Mesenchymal stem cell (in vitro differentiated cells and primary cell): Measurements from ENCODE around the gene BICD1.
"Not testable (repeated sequence)": the region's sequence is repeated elsewhere in the genome, so short reads cannot be mapped to it uniquely, and the experiment has no call there.

Experiments used
- DNase-seq: peaks from one replicate; pipeline ENCODE4 v3.0.0-alpha.2; 2013
- H2AFZ ChIP-seq: one replicate; pipeline ENCODE4 v1.6.1; 2013; ENCODE audit warnings: low read depth, mild to moderate bottlenecking, control low read depth, inconsistent platforms, low read length, moderate library complexity
- H2AK5ac ChIP-seq: 2 replicates; pipeline ENCODE4 v1.6.1; 2013; ENCODE audit warnings: low read length, moderate library complexity, mild to moderate bottlenecking, inconsistent platforms; ENCODE audit not compliant: severe bottlenecking
- H2BK120ac ChIP-seq: one replicate; pipeline ENCODE4 v1.6.1; 2013; ENCODE audit warnings: low read depth, mild to moderate bottlenecking, inconsistent platforms, low read length, moderate library complexity
- H2BK12ac ChIP-seq, 2 experiments: one replicate each; pipeline ENCODE4 v1.6.1; 2013; ENCODE audit warnings: inconsistent platforms in 2 of 2, low read length in 2 of 2, mild to moderate bottlenecking in 2 of 2, moderate library complexity in 2 of 2, control low read depth in 1 of 2
- H2BK15ac ChIP-seq: one replicate; pipeline ENCODE4 v1.6.1; 2013; ENCODE audit warnings: mild to moderate bottlenecking, low read depth, inconsistent platforms; ENCODE audit not compliant: poor library complexity, severe bottlenecking
- H2BK5ac ChIP-seq: 2 replicates; pipeline ENCODE4 v1.6.1; 2013; ENCODE audit warnings: low read depth, mild to moderate bottlenecking, low read length, control low read depth, inconsistent platforms; ENCODE audit not compliant: poor library complexity, severe bottlenecking
- H3K14ac ChIP-seq, 2 experiments: one replicate each; pipeline ENCODE4 v1.6.1; 2013; ENCODE audit warnings: inconsistent platforms in 2 of 2, low read length in 2 of 2, control low read depth in 1 of 2, mild to moderate bottlenecking in 1 of 2, moderate library complexity in 1 of 2
- H3K18ac ChIP-seq, 2 experiments: one replicate each; pipeline ENCODE4 v1.6.1; 2013; ENCODE audit warnings: inconsistent platforms in 2 of 2, low read length in 2 of 2, control low read depth in 1 of 2, low read depth in 1 of 2, mild to moderate bottlenecking in 1 of 2
- H3K23ac ChIP-seq, 2 experiments: one replicate each; pipeline ENCODE4 v1.6.1; 2013; ENCODE audit warnings: inconsistent platforms in 2 of 2, low read length in 2 of 2, mild to moderate bottlenecking in 2 of 2, moderate library complexity in 2 of 2, control low read depth in 1 of 2
- H3K27ac ChIP-seq: 2 replicates; pipeline ENCODE4 v1.5.1; 2013; ENCODE audit warnings: mild to moderate bottlenecking, moderate library complexity, low read length, control low read depth, inconsistent platforms; ENCODE audit not compliant: poor library complexity, severe bottlenecking
- H3K27me3 ChIP-seq, 2 experiments: 2 replicates each; pipeline versions ENCODE4 v1.6.1 to v1.7.0; 2013; ENCODE audit warnings: low read length in 2 of 2, mild to moderate bottlenecking in 2 of 2, moderate library complexity in 2 of 2, control low read depth in 1 of 2, inconsistent platforms in 1 of 2; ENCODE audit not compliant: control insufficient read depth in 1 of 2, insufficient read depth in 1 of 2
- H3K36me3 ChIP-seq, 2 experiments: 2 replicates each; pipeline versions ENCODE4 v1.6.1 to v1.7.0; 2013; ENCODE audit warnings: low read length in 2 of 2, control low read depth in 1 of 2, inconsistent platforms in 1 of 2, low read depth in 1 of 2, mild to moderate bottlenecking in 1 of 2; ENCODE audit not compliant: insufficient read depth in 2 of 2, control insufficient read depth in 1 of 2
- H3K4ac ChIP-seq, 2 experiments: one replicate each; pipeline ENCODE4 v1.6.1; 2013; ENCODE audit warnings: inconsistent platforms in 2 of 2, low read length in 2 of 2, mild to moderate bottlenecking in 2 of 2, moderate library complexity in 2 of 2, control low read depth in 1 of 2, low read depth in 1 of 2
- H3K4me1 ChIP-seq: 2 replicates; pipeline ENCODE4 v1.6.1; 2013; ENCODE audit warnings: low read depth, low read length, control low read depth; ENCODE audit not compliant: control insufficient read depth, insufficient read depth
- H3K4me2 ChIP-seq: 2 replicates; pipeline ENCODE4 v1.6.1; 2013; ENCODE audit warnings: low read length, mild to moderate bottlenecking, inconsistent platforms; ENCODE audit not compliant: poor library complexity, severe bottlenecking
- H3K4me3 ChIP-seq, 2 experiments: 2 replicates each; pipeline versions ENCODE4 v1.5.1 to v1.7.0; 2013; ENCODE audit warnings: low read length in 2 of 2, mild to moderate bottlenecking in 2 of 2, control low read depth in 1 of 2, low read depth in 1 of 2; ENCODE audit not compliant: insufficient read depth in 1 of 2
- H3K79me1 ChIP-seq: replicated peaks from 2 replicates; pipeline ENCODE4 v1.6.1; 2013; ENCODE audit warnings: mild to moderate bottlenecking, control low read depth, low read length, inconsistent platforms; ENCODE audit not compliant: poor library complexity, severe bottlenecking
- H3K9ac ChIP-seq: 2 replicates; pipeline ENCODE4 v1.7.0; 2013; ENCODE audit warnings: mild to moderate bottlenecking, low read length, moderate library complexity
- H3K9me3 ChIP-seq: 2 replicates; pipeline ENCODE4 v1.7.0; 2013; ENCODE audit warnings: mild to moderate bottlenecking, low read length; ENCODE audit not compliant: control insufficient read depth
- H4K8ac ChIP-seq: one replicate; pipeline ENCODE4 v1.6.1; 2013; ENCODE audit warnings: inconsistent platforms, mild to moderate bottlenecking, low read length, moderate library complexity
- H4K91ac ChIP-seq: one replicate; pipeline ENCODE4 v1.6.1; 2013; ENCODE audit warnings: mild to moderate bottlenecking, low read length, inconsistent platforms
- WGBS: methylation state at CpG from one replicate; pipeline ENCODE4 v1.1.7; 2013; ENCODE audit warnings: mixed read lengths; 5-methylcytosine and 5-hydroxymethylcytosine counted together

The BICD1 gene

GRCh38 chr12:32181498-32182175 lies 75.0 kb downstream of the BICD1 start:
- peak; percentile 21 for DNase-seq
- Histone ChIP-seq H3K9me3 (no peaks in the 10 kb centered on the region), H3K18ac (no peak overlapping the region), H3K27ac (no peak overlapping the region), H2AFZ (no peak overlapping the region), H4K8ac (no peak overlapping the region), H3K4ac (no peak overlapping the region), H3K4me1 (peaks cover 5% of the 10 kb centered on the region), H3K14ac (no peak overlapping the region), H3K4me3 (no peak overlapping the region), H3K23ac (no peak overlapping the region), H2BK5ac (no peak overlapping the region), H3K27me3 (no peaks in the 10 kb centered on the region), H4K91ac (no peak overlapping the region), H3K79me1 (peaks cover 26% of the 10 kb centered on the region), H3K36me3 (peaks cover 9 to 11% of the 10 kb centered on the region in 2 experiments), H2BK12ac (no peak overlapping the region), H3K4me2 (no peak overlapping the region), H2BK15ac (no peak overlapping the region), H2BK120ac (no peak overlapping the region), H2AK5ac (no peak overlapping the region), H3K9ac (no peak overlapping the region)
- WGBS, result 30% methylated on average over 1 of the region's 1 CpG

- no peak overlapping the region for H3K23ac ChIP-seq
- H3K4me1 ChIP-seq, result peaks cover 5% of the 10 kb centered on the region
- H4K8ac ChIP-seq, result no peak overlapping the region
- no peak overlapping the region for H2AFZ ChIP-seq
- no peak overlapping the region for H3K4ac ChIP-seq
- no peak overlapping the region for H2AK5ac ChIP-seq
- H3K9ac ChIP-seq, result no peak overlapping the region
- peak; percentile 11 for DNase-seq
- no peaks in the 10 kb centered on the region for H3K27me3 ChIP-seq
- H2BK120ac ChIP-seq, result no peak overlapping the region
- no peak overlapping the region for H2BK5ac ChIP-seq
- no peak overlapping the region for H4K91ac ChIP-seq
- H3K36me3 ChIP-seq, result peaks cover 9 to 11% of the 10 kb centered on the region in 2 experiments
- no peak overlapping the region for H3K18ac ChIP-seq
- H3K27ac ChIP-seq, result no peak overlapping the region
- H3K79me1 ChIP-seq, result peaks cover 24% of the 10 kb centered on the region
- 91% methylated on average over 1 of the region's 1 CpG for WGBS
- no peaks in the 10 kb centered on the region for H3K9me3 ChIP-seq
- no peak overlapping the region for H3K14ac ChIP-seq
- H3K4me2 ChIP-seq, result no peak overlapping the region
- H3K4me3 ChIP-seq, result no peak overlapping the region
- no peak overlapping the region for H2BK12ac ChIP-seq
- H2BK15ac ChIP-seq, result no peak overlapping the region
Measured at GRCh38 chr12:32183650-32184049, 77.0 kb downstream of the BICD1 start.

- not testable (repeated sequence) for H3K4ac ChIP-seq, H3K27ac ChIP-seq, H3K9me3 ChIP-seq, H3K27me3 ChIP-seq, H3K14ac ChIP-seq, H2BK5ac ChIP-seq, H4K91ac ChIP-seq, H3K23ac ChIP-seq, H2AK5ac ChIP-seq, H3K4me1 ChIP-seq, H3K9ac ChIP-seq, H3K4me3 ChIP-seq, H3K18ac ChIP-seq, H2AFZ ChIP-seq, H2BK12ac ChIP-seq, H2BK120ac ChIP-seq, DNase-seq, H3K4me2 ChIP-seq, H2BK15ac ChIP-seq, H4K8ac ChIP-seq
- peaks cover 15% of the 10 kb centered on the region for H3K79me1 ChIP-seq
- H3K36me3 ChIP-seq, result peaks cover 9 to 11% of the 10 kb centered on the region in 2 experiments
- 94% methylated on average over 6 of the region's 8 CpGs for WGBS
Measured at GRCh38 chr12:32187127-32187526, 80.5 kb downstream of the BICD1 start.

- H2BK120ac ChIP-seq, result no peak overlapping the region
- no peak overlapping the region for H2BK12ac ChIP-seq
- H3K4me1 ChIP-seq, result no peaks in the 10 kb centered on the region
Measured at GRCh38 chr12:32191445-32191844, 84.8 kb downstream of the BICD1 start.

More at GRCh38 chr12:32191445-32191844, 84.8 kb downstream of the BICD1 start:
- no peak overlapping the region for H3K4ac ChIP-seq
- no peak overlapping the region for H3K27ac ChIP-seq
- WGBS, result 80% methylated on average over 1 of the region's 3 CpGs
- peaks cover 0 to 3% of the 10 kb centered on the region in 2 experiments for H3K36me3 ChIP-seq
- H3K9ac ChIP-seq, result no peak overlapping the region
- no peaks in the 10 kb centered on the region for H3K27me3 ChIP-seq
- no peak for DNase-seq
- no peak overlapping the region for H4K8ac ChIP-seq
- H4K91ac ChIP-seq, result no peak overlapping the region
- no peak overlapping the region for H3K14ac ChIP-seq
- H3K18ac ChIP-seq, result no peak overlapping the region
- no peak overlapping the region for H3K4me3 ChIP-seq
- no peak overlapping the region for H2AFZ ChIP-seq
- no peak overlapping the region for H2AK5ac ChIP-seq
- peaks cover 9% of the 10 kb centered on the region for H3K79me1 ChIP-seq
- H2BK5ac ChIP-seq, result no peak overlapping the region
- H3K9me3 ChIP-seq, result peaks cover 7% of the 10 kb centered on the region
- H2BK15ac ChIP-seq, result no peak overlapping the region
- H3K23ac ChIP-seq, result no peak overlapping the region
- H3K4me2 ChIP-seq, result no peak overlapping the region
